ENCODE measurements around the gene ASB13. TPM values are rescaled to one million over a fixed set of nuclear protein-coding genes. Genes with fewer than 3 reads are reported as not detected.

ASB13 gene
- total RNA-seq, 1 donor = 14.8 TPM

DNA sequence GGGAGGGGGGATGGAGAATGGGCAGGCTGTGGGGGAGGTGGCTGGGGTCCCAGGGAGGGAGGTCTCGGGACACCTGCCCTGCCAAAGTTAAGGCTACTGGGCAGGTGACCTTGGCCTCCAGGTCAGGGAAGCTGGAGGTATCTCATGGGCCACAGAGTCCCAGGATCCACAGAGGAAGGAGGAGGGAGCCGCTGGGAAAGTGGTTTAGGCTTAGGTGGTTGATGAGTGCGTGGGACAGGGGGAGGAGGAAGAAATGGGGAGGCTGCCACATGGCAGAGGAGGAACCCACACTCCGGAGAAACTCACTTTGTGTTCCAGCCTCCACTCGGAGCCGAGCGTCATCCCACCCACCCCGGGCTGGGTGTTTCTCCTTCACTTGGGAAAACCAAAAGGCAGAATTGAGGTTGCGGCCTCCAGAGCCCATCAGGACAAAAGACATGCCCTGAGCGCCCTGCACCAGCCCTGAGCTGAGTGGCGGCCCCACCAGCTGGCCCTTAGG is 46.1 kb downstream of the ASB13 start:
- H2AFZ ChIP-seq (ENCODE audit: low read length) = peak overlapping the region; percentile 76
- no peaks in the 10 kb centered on the region for H4K20me1 ChIP-seq (ENCODE audit: insufficient read depth, low read length)
- H3K4me2 ChIP-seq (ENCODE audit: insufficient read depth, low read length) = peak overlapping the region; percentile 65
- H3K36me3 ChIP-seq (ENCODE audit: insufficient read depth, low read length) = no peaks in the 10 kb centered on the region
- peak overlapping the region; percentile 48 for H3K4me3 ChIP-seq (ENCODE audit: insufficient read depth, low read length)
- no peaks in the 10 kb centered on the region for H3K9me3 ChIP-seq (ENCODE audit: low read depth, low read length)
- H3K27ac ChIP-seq (ENCODE audit: low read depth, low read length) = peak overlapping the region; percentile 84
- H3K4me1 ChIP-seq (ENCODE audit: insufficient read depth, low read length) = peaks cover 40% of the 10 kb centered on the region
- DNase-seq (ENCODE audit: insufficient read length, low spot score, missing footprints) = peak; percentile 80
- H3K79me2 ChIP-seq (ENCODE audit: insufficient read depth, low read length) = no peaks in the 10 kb centered on the region
- no peak for TF ChIP-seq CTCF (IDR thresholded peaks at IDR 0.05; ENCODE audit: extremely low read depth, low read depth, low read length)
- H3K27me3 ChIP-seq (ENCODE audit: insufficient read depth, low read length) = no peaks in the 10 kb centered on the region

DNA sequence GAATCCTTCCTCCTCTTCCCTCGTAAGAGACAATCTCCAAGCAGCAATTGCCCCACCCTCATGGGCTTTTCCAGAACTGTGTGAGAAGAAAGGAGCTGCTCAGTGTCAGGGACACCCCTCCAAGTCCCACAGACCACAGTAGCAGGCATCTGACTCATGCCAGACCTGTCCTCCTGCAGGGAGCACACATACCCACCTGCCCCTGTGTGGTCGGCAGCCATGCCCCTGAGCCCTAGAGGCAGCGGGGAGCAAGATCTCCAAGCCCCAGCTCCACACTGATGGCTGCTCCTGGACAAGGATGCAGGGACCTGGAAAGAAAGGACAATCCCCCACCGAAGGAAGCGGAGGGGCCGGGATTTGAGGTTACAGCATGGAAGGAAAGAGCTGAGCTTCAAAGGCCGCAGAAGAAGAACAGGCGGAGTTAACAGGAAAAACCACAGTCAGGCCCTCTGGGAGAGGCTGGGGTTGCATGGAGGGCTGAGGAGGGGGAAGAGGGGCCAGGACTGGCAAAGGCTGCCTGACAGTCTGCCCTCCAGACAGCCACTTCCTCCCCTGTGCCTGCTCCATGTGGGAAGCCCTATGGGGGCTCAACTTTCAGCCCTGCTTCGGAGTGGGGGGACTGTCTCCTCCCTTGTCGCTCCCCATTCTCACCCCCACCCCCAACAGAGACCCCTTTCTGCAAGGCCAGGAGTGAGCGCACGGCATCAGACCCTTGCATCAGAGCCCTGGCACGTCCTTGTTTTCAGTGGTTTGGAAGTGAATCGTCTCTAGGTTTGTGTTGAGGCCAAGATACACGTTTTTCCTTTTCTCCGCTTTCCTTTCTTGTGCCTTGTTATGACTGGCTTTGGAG is 46.8 kb downstream of the ASB13 start:
- peaks cover 45% of the 10 kb centered on the region for H3K4me1 ChIP-seq (ENCODE audit: insufficient read depth, low read length)
- peak overlapping the region; percentile 76 for H2AFZ ChIP-seq (ENCODE audit: low read length)

DNA sequence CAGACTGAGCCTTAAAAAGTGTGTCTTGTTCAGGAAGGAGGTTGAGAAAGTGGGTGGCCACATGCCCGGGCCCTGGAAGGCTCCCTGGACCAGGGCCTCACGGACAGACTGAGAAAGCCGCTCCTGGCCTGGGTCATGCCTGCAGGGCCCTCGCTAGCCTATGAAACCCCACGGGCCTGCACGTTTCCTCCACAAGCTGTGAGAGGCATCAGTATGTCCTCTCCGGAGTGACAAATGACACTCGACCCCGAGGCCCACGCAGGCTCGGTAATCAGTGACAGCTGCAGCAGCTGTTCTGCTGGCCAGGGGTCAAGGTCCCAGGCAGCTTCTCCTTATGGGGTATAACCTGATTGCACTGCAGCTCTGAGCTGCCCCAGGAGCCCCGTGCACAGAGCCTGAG is 47.6 kb downstream of the ASB13 start:
- TF ChIP-seq CTCF (IDR thresholded peaks at IDR 0.05; ENCODE audit: extremely low read depth, low read depth, low read length) = no peak
- Histone ChIP-seq H4K20me1 (ENCODE audit: insufficient read depth, low read length) (no peaks in the 10 kb centered on the region), H3K36me3 (ENCODE audit: insufficient read depth, low read length) (no peaks in the 10 kb centered on the region), H3K4me3 (ENCODE audit: insufficient read depth, low read length) (no peak overlapping the region), H2AFZ (ENCODE audit: low read length) (no peak overlapping the region), H3K4me2 (ENCODE audit: insufficient read depth, low read length) (peak overlapping the region; percentile 65), H3K27me3 (ENCODE audit: insufficient read depth, low read length) (no peaks in the 10 kb centered on the region), H3K27ac (ENCODE audit: low read depth, low read length) (no peak overlapping the region), H3K4me1 (ENCODE audit: insufficient read depth, low read length) (peaks cover 53% of the 10 kb centered on the region), H3K9me3 (ENCODE audit: low read depth, low read length) (no peaks in the 10 kb centered on the region), H3K79me2 (ENCODE audit: insufficient read depth, low read length) (no peaks in the 10 kb centered on the region)
- DNase-seq (ENCODE audit: insufficient read length, low spot score, missing footprints) = peak; percentile 63

More for the DNA sequence above, 46.8 kb downstream of the ASB13 start:
- H3K79me2 ChIP-seq (ENCODE audit: insufficient read depth, low read length) = no peaks in the 10 kb centered on the region
- peak overlapping the region; percentile 84 for H3K27ac ChIP-seq (ENCODE audit: low read depth, low read length)
- DNase-seq (ENCODE audit: insufficient read length, low spot score, missing footprints) = peak; percentile 93
- H4K20me1 ChIP-seq (ENCODE audit: insufficient read depth, low read length) = no peaks in the 10 kb centered on the region
- H3K36me3 ChIP-seq (ENCODE audit: insufficient read depth, low read length) = no peaks in the 10 kb centered on the region
- no peaks in the 10 kb centered on the region for H3K9me3 ChIP-seq (ENCODE audit: low read depth, low read length)
- peak overlapping the region; percentile 65 for H3K4me2 ChIP-seq (ENCODE audit: insufficient read depth, low read length)
- no peaks in the 10 kb centered on the region for H3K27me3 ChIP-seq (ENCODE audit: insufficient read depth, low read length)
- H3K4me3 ChIP-seq (ENCODE audit: insufficient read depth, low read length) = peak overlapping the region; percentile 48
- TF ChIP-seq CTCF (IDR thresholded peaks at IDR 0.05; ENCODE audit: extremely low read depth, low read depth, low read length) = no peak

- H3K4me3 ChIP-seq (ENCODE audit: insufficient read depth, low read length) = no peak overlapping the region
- H2AFZ ChIP-seq (ENCODE audit: low read length) = no peak overlapping the region
- no peak overlapping the region for H3K27ac ChIP-seq (ENCODE audit: low read depth, low read length)
- no peaks in the 10 kb centered on the region for H4K20me1 ChIP-seq (ENCODE audit: insufficient read depth, low read length)
- TF ChIP-seq CTCF (IDR thresholded peaks at IDR 0.05; ENCODE audit: extremely low read depth, low read depth, low read length) = no peak
- H3K27me3 ChIP-seq (ENCODE audit: insufficient read depth, low read length) = no peaks in the 10 kb centered on the region
- H3K4me1 ChIP-seq (ENCODE audit: insufficient read depth, low read length) = peaks cover 56% of the 10 kb centered on the region
- no peaks in the 10 kb centered on the region for H3K9me3 ChIP-seq (ENCODE audit: low read depth, low read length)
- H3K79me2 ChIP-seq (ENCODE audit: insufficient read depth, low read length) = no peaks in the 10 kb centered on the region
- peak; percentile 46 for DNase-seq (ENCODE audit: insufficient read length, low spot score, missing footprints)
- no peaks in the 10 kb centered on the region for H3K36me3 ChIP-seq (ENCODE audit: insufficient read depth, low read length)
- H3K4me2 ChIP-seq (ENCODE audit: insufficient read depth, low read length) = no peak overlapping the region
These were observed 48.4 kb downstream of the ASB13 start for GRCh38 chr10:5618042-5618441.
